GM18517 (cell line): Measurements from ENCODE around the gene NRL.

Experiments used
- ATAC-seq: cut with Tn5 transposase; IDR thresholded peaks from one replicate; pipeline ENCODE4 v1.9.1; 2021; ENCODE audit warnings: mild to moderate bottlenecking, moderate library complexity; ENCODE audit not compliant: unreplicated experiment

The NRL gene

GRCh38 chr14:24145219-24145618 lies 30.5 kb upstream of the NRL start:
- no peak for ATAC-seq

GRCh38 chr14:24144451-24144850 lies 29.7 kb upstream of the NRL start:
- ATAC-seq: no peak

GRCh38 chr14:24143511-24143910 lies 28.8 kb upstream of the NRL start:
- ATAC-seq: no peak

- ATAC-seq: peak; percentile 77
These were observed 26.5 kb upstream of the NRL start, which contains the start of gene EMC9 for GRCh38 chr14:24141097-24141880. EMC9 (minus strand) TSS chr14:24141591; CDS start chr14:24141304, 287 bp downstream.

GRCh38 chr14:24139272-24139934 lies 24.7 kb upstream of the NRL start:
- ATAC-seq: no peak

- no peak for ATAC-seq
These were observed 23.9 kb upstream of the NRL start for GRCh38 chr14:24138396-24139271.

GRCh38 chr14:24137529-24138395 lies 23.0 kb upstream of the NRL start:
- no peak for ATAC-seq

GRCh38 chr14:24136684-24137528 lies 22.2 kb upstream of the NRL start:
- ATAC-seq: no peak

- peak; percentile 57 for ATAC-seq
These were observed 21.3 kb upstream of the NRL start, which contains the start of gene PSME1 for GRCh38 chr14:24135834-24136683. PSME1 (plus strand) TSS chr14:24136194; CDS start chr14:24136263, 69 bp downstream.

- peak; percentile 2 for ATAC-seq
These were observed 20.8 kb upstream of the NRL start for GRCh38 chr14:24135584-24135833.

GRCh38 chr14:24133735-24134134 lies 19.0 kb upstream of the NRL start:
- no peak for ATAC-seq

GRCh38 chr14:24132976-24133375 lies 18.2 kb upstream of the NRL start:
- ATAC-seq: no peak

- ATAC-seq: no peak
These were observed 17.4 kb upstream of the NRL start for GRCh38 chr14:24132061-24132685.

- no peak for ATAC-seq
These were observed 16.8 kb upstream of the NRL start for GRCh38 chr14:24131549-24131966.

- ATAC-seq: no peak
These were observed 16.2 kb upstream of the NRL start for GRCh38 chr14:24130717-24131548.

- no peak for ATAC-seq
These were observed 15.6 kb upstream of the NRL start, which contains the start of gene FITM1 for GRCh38 chr14:24130380-24130716. FITM1 (plus strand) TSS chr14:24130659; CDS start chr14:24131564, 905 bp downstream.

- ATAC-seq: no peak
These were observed 14.8 kb upstream of the NRL start for GRCh38 chr14:24129410-24129998.
